Stomach smooth muscle (tissue), 2 donors: ENCODE results near the gene TMEM186.
"Not testable (repeated sequence)": the region's sequence is repeated elsewhere in the genome, so short reads cannot be mapped to it uniquely, and the experiment has no call there.

ENCODE experiments used
- H3K27ac ChIP-seq: one replicate; pipeline ENCODE4 v1.7.0; 2013; ENCODE audit warnings: mild to moderate bottlenecking, low read length, inconsistent platforms
- H3K27me3 ChIP-seq, 2 donors: one replicate each; pipeline ENCODE4 v1.7.0; 2013; ENCODE audit warnings: low read length in 2 of 2; ENCODE audit not compliant: insufficient read depth in 2 of 2, control insufficient read depth in 1 of 2
- H3K36me3 ChIP-seq, 2 donors: one replicate each; pipeline ENCODE4 v1.7.0; 2013; ENCODE audit warnings: low read length in 2 of 2; ENCODE audit not compliant: control insufficient read depth in 2 of 2, insufficient read depth in 2 of 2
- H3K4me1 ChIP-seq: one replicate; pipeline ENCODE4 v1.7.0; 2013; ENCODE audit warnings: low read length; ENCODE audit not compliant: control insufficient read depth, insufficient read depth
- H3K4me3 ChIP-seq, 2 donors: one replicate each; pipeline ENCODE4 v1.7.0; 2013; ENCODE audit warnings: low read length in 2 of 2
- H3K9ac ChIP-seq, 2 donors: one replicate each; pipeline ENCODE4 v1.7.0; 2013; ENCODE audit warnings: low read length in 2 of 2, mild to moderate bottlenecking in 1 of 2
- H3K9me3 ChIP-seq, 2 donors: one replicate each; pipeline ENCODE4 v1.7.0; 2013; ENCODE audit warnings: low read length in 2 of 2; ENCODE audit not compliant: control insufficient read depth in 2 of 2
- donor health status: healthy.
- donor health status: Pancreatic carcinoma.

The TMEM186 gene, protein sequence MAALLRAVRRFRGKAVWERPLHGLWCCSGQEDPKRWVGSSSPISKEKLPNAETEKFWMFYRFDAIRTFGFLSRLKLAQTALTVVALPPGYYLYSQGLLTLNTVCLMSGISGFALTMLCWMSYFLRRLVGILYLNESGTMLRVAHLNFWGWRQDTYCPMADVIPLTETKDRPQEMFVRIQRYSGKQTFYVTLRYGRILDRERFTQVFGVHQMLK

DNA sequence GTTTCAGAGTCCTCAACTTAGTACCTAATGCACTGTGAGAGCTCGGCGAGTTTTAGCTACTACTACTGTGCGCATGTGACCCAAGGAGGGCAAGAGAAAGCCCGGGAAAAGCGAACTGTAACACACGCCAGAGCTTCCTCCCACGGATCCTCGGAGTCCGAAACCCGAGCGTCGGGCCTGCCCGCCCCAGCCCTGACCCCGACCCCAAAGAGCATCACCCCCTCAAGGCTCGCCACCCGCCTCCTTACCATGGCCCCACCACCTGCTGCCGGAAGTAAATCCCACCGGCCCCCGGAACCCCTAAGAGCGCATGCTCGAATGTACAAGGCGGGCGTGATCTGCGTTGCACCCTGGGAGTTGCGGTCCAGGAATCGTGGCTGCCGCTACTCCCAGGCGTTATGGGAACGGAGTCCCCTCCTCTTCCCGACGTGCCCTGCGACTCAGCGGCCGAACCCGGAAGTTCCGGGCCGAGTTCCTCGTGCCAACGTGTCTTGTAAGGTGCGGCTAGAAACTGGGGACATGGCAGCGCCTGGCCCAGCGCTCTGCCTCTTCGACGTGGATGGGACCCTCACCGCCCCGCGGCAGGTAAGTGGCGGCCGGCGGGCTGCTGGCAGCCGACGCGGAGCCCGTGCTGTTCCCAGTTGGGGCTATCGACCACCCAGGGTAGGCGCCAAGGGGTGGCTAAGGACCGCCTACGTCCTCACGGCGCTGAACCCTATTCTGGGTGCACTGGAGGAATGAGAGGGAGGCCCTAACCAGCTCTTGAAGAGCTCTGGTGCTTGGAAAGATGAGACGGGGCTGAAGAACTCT, at the start of gene TMEM186, which contains the start of gene PMM2:
TMEM186 (minus strand) TSS at position 276 of the 810 bp plus-strand sequence; CDS start at position 251, 25 bp downstream.
PMM2 (plus strand) TSS at position 476 of the 810 bp plus-strand sequence; CDS start at position 520, 44 bp downstream.
- Histone ChIP-seq H3K27me3 (no peaks in the 10 kb centered on the region), H3K9ac (peak within 1 kb of the TSS; percentile 85 to 91), H3K4me3 (peak within 1 kb of the TSS; percentile 90 to 98), H3K9me3 (no peaks in the 10 kb centered on the region), H3K27ac (peak within 1 kb of the TSS; percentile 70), H3K36me3 (peaks cover 4 to 8% of the 10 kb centered on the region in 2 donors), H3K4me1 (peaks cover 26% of the 10 kb centered on the region)

DNA sequence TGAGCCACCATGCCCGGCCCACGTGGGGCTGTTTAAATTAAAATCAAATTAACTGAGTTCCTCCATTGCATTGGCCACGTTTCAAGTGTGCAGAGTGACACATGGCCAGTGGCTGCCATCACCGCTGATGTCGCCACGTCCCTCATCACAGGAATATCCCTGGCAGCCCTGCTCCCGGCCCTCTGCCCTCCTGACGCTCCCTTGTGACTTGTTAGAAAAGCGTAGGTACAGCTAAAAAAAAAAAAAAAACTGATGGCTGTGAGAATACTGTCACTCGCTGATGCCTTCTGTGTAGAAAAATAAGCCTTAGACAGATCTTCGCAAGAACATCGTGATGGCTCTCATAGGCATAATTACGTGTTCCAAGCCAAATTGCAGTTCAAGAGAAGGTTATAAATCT, 49.7 kb upstream of the TMEM186 start:
- Histone ChIP-seq H3K27me3 (no peaks in the 10 kb centered on the region), H3K27ac (no peak overlapping the region), H3K9me3 (no peaks in the 10 kb centered on the region), H3K4me3 (no peak overlapping the region), H3K36me3 (peaks cover 0 to 17% of the 10 kb centered on the region in 2 donors), H3K9ac (no peak overlapping the region), H3K4me1 (peaks cover 5% of the 10 kb centered on the region)

DNA sequence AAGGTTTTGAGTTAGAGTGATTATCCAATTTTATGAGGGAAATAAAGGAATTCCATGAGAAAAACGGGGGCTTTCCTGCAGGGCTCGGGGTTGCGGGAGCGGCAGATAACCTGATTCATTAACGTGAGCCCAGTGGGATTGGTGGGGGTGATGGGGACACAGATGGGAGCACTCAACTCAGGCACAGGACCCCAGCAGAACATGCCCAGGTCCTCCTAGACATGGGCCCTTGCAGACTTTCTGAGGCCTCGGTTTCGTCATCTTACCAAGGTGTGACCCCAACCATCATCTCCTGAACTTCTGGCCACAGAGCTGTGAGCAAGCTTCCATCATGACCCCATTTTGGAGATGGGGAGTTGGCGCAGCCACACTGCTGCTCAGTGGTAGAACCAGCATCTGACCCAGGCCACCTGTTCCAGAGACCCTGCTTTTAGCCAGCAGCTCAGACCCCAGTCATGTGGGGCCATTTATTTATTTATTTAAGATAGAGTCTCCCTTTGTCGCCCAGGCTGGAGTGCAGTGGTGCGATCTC, 49.0 kb upstream of the TMEM186 start:
- H3K36me3 ChIP-seq: peaks cover 0 to 17% of the 10 kb centered on the region in 2 donors
- no peak overlapping the region for H3K27ac ChIP-seq

DNA sequence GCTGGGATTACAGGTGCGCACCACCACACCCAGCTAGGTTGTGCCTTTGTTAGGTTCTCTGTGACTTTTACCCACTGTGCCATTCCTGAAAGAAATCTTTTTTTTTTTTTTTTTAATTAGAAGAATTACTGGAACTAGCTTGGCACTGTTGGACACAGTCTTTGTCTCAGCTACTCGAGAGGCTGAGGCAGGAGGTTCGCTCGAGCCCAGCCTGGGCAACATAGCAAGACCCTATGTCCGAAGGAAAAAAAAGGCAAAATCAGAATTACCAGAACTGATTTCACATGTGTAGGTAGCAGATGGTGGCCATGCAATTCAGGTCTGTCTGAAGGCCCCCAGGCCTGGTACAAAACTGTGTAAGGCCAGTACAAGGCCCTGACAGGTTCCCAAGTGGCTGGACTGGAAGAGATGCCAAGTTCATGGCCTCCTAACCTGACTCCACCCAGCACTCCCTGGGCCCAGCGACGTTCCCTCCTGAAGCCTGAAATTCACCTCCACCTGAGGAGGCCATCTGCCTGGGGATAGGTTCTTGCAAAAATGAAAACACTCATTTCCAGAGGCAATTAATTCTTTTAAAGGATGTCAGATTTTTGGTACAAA, 48.4 kb upstream of the TMEM186 start:
- Histone ChIP-seq H3K27me3 (no peaks in the 10 kb centered on the region), H3K9me3 (no peaks in the 10 kb centered on the region), H3K4me3 (no peak overlapping the region), H3K4me1 (peaks cover 5% of the 10 kb centered on the region), H3K36me3 (peaks cover 0 to 17% of the 10 kb centered on the region in 2 donors), H3K27ac (no peak overlapping the region), H3K9ac (no peak overlapping the region)

More for the DNA sequence above, 49.0 kb upstream of the TMEM186 start:
- H3K27me3 ChIP-seq: no peaks in the 10 kb centered on the region
- no peak overlapping the region for H3K9ac ChIP-seq
- peaks cover 5% of the 10 kb centered on the region for H3K4me1 ChIP-seq
- no peaks in the 10 kb centered on the region for H3K9me3 ChIP-seq
- H3K4me3 ChIP-seq: no peak overlapping the region

DNA sequence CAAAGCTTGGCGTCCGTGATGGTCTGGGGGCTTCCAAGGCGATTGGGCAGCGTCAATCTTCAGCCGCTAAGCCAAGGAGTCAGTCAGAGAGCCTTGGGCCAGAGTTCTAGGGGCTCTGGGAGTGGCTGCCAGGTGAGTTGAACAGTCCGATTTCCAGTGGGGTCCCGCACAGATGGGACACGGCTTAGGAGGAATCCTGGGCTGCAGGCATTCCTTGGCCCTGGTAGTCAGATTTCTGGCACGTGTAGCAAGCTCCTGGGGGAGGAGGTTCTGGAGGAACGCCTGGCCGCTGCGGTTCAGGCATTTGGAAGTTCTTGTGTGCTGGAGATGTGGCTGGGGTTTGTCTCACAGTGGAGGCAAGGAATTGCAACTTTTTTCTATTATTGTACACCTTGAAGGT, 45.9 kb upstream of the TMEM186 start:
- not testable (repeated sequence) for H3K9ac ChIP-seq, H3K27ac ChIP-seq, H3K4me3 ChIP-seq, H3K36me3 ChIP-seq, H3K27me3 ChIP-seq, H3K9me3 ChIP-seq, H3K4me1 ChIP-seq

DNA sequence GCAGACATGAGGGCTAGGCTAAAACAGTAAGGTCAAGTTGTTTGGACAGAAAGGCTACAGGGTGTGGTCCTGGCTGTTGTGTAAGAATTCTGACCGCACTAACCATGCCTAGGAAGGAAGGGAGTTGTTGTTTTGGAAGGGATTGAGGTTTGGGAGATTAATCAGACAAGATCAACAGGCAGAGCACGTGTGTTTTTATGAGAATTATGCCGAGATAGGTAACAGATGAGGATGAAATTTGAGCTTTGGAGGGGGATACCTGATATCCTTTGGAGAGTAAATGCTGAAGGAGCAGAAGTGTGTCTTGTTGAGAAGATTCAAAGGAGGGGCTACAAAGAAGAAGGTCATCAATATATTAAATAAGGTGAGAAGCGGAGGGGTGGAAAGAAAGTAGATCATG, 44.6 kb upstream of the TMEM186 start:
- H3K9ac ChIP-seq, H3K36me3 ChIP-seq, H3K4me3 ChIP-seq, H3K27ac ChIP-seq, H3K9me3 ChIP-seq, H3K4me1 ChIP-seq, H3K27me3 ChIP-seq: not testable (repeated sequence)

DNA sequence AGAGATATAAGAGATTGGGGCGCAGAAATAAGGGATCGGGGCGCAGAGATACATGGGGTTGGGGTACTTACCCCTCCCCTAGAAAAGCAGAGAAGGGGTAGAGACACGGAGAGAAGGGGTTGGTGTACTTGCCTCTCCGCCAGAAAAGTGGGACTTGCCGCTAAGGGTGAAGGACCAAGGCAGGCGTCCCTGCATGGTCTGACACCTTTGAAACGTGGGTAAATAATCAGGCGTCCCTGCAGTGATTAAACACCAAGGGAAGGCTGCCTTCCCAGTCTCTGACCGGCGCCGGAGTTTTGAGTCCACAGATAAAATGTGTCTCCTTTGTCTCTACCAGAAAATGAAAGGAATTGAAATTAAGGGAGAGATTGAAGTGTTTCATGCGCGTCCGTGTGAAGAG, 40.2 kb upstream of the TMEM186 start:
- not testable (repeated sequence) for H3K9ac ChIP-seq, H3K36me3 ChIP-seq, H3K4me1 ChIP-seq, H3K4me3 ChIP-seq, H3K27me3 ChIP-seq, H3K9me3 ChIP-seq, H3K27ac ChIP-seq

DNA sequence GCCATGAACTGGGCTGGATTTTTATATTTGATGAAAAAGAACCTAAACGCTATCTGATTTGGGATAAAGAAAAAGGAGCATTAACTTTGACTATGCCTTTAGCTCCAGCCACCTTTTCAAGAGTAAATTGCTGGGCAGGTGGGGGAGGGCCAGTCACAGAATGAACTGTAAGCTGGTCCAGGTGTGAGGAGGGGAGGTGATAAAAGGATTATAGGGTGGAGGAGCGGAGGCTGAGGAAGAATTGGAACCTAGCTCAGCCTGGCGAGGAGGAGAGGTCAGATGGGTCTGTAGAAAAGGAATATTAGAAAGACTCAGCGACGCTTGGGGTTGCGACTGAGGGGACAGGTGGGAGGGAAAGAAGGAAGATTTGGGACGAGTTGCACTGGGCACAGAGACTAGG, 39.4 kb upstream of the TMEM186 start:
- H3K27ac ChIP-seq, H3K9ac ChIP-seq, H3K27me3 ChIP-seq, H3K4me1 ChIP-seq, H3K9me3 ChIP-seq, H3K36me3 ChIP-seq, H3K4me3 ChIP-seq: not testable (repeated sequence)

DNA sequence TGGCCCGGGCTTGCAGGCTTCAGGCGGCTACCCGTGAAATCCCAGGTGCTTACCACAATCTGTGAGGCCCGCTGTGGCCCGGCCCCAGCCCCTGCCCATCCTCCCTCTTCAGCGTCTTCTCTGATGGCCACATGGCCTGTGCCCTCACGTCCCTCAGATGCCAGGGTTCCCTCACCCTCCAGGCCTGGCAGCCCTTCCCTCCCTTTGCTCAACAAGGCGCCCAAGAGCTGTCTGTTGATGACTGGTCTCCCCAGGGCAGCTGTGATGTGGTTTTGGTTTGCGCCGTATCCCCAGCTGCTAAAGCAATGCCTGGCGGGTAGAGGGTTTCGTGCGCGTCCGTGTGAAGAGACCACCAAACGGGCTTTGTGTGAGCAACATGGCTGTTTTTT, 35.3 kb upstream of the TMEM186 start:
- H3K27me3 ChIP-seq: no peaks in the 10 kb centered on the region
- no peak overlapping the region for H3K4me3 ChIP-seq
- peaks cover 23 to 24% of the 10 kb centered on the region in 2 donors for H3K36me3 ChIP-seq
- no peaks in the 10 kb centered on the region for H3K4me1 ChIP-seq
- no peak overlapping the region for H3K9ac ChIP-seq
- H3K27ac ChIP-seq: no peak overlapping the region
- no peaks in the 10 kb centered on the region for H3K9me3 ChIP-seq

DNA sequence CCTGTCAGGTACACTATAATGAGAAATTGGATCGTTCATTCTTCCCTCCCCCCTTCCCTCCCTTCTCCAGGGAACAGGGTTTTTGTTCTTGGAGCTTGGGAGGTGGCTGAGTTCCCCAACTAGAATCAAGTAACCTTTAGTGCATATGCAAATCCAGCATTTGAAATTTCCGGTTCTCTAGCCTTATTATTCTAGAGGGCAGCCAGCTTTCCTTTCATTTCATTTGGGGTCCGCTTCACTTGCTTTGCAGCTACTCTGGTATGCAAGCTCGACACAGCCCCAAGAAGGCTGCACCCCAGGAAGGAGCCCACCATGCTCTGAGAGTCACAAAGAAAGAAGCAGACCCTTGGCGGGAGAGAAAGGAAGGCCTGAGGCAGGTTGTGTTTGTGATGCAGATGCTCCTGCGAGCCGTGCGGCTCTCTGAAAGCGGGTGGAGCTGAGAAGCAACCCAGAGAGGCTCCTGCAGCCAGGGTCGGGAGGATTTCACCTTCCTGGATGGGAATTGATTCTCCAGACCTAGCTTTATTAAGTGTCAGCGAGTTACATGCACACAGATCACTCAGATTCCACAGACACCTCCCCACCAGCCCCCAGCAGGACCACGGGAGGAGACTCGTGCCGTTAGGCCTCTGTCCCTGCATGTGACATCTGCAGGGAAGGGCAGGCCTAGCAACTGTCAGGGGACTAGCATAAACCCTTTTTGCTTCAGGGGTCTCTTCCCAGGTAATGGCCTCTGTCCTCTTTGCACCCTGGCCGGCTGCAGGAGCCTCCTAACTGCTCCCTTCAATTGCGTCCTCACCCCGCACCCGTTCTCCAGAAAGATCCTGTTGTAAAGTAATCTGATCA, 34.7 kb upstream of the TMEM186 start:
- Histone ChIP-seq H3K27me3 (no peaks in the 10 kb centered on the region), H3K4me1 (no peaks in the 10 kb centered on the region), H3K27ac (no peak overlapping the region), H3K4me3 (no peak overlapping the region), H3K9me3 (no peaks in the 10 kb centered on the region), H3K36me3 (peaks cover 23 to 24% of the 10 kb centered on the region in 2 donors), H3K9ac (no peak overlapping the region)
